K562 treated with DMSO at 1 percent for 48 hours (cell line): ENCODE results near the gene PPP1R18. TPM values are rescaled to one million over a fixed set of nuclear protein-coding genes. Genes with fewer than 3 reads are reported as not detected.

Experiments used
- total RNA-seq: library from RNA; unstranded; fragments of 300-600 nt; gene quantifications from 2 replicates; pipeline ENCODE4 v1.2.3, GENCODE V29; 2022; ENCODE audit warnings: low replicate concordance; ENCODE audit errors: extremely low read depth

Gene PPP1R18, protein sequence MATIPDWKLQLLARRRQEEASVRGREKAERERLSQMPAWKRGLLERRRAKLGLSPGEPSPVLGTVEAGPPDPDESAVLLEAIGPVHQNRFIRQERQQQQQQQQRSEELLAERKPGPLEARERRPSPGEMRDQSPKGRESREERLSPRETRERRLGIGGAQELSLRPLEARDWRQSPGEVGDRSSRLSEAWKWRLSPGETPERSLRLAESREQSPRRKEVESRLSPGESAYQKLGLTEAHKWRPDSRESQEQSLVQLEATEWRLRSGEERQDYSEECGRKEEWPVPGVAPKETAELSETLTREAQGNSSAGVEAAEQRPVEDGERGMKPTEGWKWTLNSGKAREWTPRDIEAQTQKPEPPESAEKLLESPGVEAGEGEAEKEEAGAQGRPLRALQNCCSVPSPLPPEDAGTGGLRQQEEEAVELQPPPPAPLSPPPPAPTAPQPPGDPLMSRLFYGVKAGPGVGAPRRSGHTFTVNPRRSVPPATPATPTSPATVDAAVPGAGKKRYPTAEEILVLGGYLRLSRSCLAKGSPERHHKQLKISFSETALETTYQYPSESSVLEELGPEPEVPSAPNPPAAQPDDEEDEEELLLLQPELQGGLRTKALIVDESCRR
- total RNA-seq: not detected in 2 replicates

DNA sequence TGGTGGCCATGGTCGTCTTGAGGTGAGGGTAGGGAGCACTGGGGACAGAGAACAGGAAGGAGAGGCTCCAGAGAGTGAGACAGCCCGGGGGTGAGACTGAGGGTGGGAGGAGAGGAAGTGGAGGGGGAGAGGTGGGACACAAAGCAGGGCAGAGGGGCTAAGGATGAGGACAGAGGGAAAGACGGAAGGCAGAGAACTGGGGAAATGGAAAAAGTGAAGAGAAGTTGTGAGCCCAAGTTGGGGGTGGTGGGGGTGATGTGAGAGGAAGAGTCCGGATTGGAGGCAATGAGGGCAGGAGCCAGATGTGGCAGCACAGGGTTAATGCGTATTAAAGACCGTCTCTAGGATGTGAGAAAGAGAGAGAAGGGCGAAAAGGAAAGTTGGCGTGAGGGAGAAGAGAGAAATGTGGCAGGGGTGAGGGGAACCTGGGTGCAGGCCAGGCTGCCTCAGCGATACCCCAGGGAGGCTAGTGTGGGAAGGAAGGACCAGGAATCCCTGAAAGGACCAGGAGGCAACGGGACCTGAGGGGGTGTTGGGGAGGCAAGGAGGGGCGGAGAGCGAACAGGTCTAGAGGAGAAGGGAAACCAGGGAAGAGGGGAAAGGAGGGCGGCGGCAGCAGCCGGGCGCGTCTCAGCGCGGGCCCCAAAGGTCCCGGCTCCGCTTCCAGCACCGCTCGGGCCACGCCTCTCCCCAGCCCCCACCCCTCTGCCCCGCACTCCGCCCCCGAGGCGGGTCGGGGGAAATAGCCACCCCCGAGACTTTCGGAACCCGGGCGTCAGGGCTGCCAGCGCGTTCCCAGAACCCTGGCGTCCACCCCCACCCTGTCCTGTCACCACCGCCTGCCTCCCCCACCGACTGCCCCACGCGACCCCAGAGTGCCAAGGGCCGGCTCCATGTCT is at the start of gene PPP1R18:
Gene PPP1R18, minus strand, starts transcription at position 637 of the 899 bp plus-strand sequence. Its CDS starts 627 bp downstream, at position 10.

DNA sequence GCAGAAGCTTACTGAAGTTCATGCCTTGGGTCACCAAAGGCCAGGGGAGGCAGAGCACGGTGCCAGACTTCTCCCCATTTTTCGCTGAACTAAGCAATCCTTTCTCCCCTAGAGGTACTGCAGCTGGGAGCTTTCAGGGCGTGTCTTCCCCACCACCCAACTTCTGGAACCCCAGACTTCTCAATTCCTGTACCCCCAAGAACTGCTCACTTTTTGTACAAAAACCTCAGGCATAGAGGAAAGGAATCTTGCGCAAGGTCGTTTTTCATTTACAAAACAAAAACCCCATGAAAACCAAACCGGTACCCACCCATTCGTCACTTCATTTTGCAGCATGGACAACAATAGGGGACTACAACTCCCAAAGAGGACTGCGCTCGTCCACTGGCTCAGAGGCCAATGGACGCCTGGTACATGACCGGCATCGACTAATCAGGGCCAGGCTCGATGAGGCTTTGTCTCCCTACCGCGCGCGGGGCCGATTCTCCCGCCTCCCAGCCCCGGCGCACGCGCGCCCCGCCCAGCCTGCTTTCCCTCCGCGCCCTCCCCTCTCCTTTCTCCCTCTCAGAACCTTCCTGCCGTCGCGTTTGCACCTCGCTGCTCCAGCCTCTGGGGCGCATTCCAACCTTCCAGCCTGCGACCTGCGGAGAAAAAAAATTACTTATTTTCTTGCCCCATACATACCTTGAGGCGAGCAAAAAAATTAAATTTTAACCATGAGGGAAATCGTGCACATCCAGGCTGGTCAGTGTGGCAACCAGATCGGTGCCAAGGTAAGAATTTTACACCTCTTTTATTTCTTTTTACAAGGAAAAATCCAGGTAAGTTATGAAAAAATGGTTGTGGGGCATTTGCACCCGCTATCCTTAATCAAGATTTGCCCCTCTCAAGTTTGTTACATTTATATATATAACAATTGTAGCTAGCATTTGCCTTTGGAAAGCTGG is 33.6 kb upstream of the PPP1R18 start, which contains the start of gene TUBB:
Gene TUBB, plus strand, starts transcription at position 562 of the 947 bp plus-strand sequence. Its CDS starts 155 bp downstream, at position 717.

GRCh38 chr6:30717129-30717844 is 30.8 kb upstream of the PPP1R18 start, which contains the start of gene MDC1:
Gene MDC1, minus strand, starts transcription at chr6:30717281. Its CDS starts 2,106 bp downstream, at chr6:30715175.

DNA sequence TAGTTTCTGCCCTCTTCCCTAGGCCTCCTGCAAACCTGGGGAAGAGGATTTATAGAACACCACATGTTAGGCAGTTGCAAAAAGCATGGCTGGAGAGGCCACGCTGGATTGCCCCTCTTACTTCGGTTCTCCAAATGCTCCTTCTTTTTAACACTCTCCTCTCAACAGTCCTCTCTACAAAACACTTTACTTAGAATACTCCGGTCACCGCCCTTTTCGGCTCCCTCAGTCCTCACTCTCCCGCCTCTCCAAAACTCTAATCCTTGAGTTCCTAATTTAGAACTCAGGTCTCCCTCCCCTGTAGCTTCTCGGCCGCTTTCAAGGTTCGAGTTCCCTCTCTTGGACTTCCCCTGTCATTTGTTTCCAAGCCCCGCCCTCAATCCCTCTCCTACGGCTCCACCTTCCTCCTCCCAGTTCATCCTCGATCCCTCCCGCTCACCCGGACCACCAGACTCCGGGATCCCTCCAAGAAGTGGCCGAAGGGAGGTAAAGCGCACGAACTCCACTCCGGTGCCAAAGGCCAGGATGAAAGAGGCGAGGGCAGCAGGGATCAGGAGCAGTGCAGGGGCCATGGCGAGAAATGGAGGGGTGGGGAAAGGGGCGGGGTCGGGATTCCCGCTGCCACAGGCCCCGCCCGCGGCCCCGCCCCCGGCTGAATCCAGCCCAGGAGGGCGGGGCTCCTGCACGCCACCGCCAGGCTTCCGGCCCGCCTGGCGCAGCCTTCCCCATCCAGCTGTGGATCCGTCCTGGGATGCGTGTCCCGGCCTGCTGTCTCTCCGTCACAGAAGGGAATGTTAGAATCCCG is 4.2 kb upstream of the PPP1R18 start, which contains the start of gene NRM:
Gene NRM, minus strand, starts transcription at position 582 of the 805 bp plus-strand sequence. Its CDS starts 10 bp downstream, at position 572.

DNA sequence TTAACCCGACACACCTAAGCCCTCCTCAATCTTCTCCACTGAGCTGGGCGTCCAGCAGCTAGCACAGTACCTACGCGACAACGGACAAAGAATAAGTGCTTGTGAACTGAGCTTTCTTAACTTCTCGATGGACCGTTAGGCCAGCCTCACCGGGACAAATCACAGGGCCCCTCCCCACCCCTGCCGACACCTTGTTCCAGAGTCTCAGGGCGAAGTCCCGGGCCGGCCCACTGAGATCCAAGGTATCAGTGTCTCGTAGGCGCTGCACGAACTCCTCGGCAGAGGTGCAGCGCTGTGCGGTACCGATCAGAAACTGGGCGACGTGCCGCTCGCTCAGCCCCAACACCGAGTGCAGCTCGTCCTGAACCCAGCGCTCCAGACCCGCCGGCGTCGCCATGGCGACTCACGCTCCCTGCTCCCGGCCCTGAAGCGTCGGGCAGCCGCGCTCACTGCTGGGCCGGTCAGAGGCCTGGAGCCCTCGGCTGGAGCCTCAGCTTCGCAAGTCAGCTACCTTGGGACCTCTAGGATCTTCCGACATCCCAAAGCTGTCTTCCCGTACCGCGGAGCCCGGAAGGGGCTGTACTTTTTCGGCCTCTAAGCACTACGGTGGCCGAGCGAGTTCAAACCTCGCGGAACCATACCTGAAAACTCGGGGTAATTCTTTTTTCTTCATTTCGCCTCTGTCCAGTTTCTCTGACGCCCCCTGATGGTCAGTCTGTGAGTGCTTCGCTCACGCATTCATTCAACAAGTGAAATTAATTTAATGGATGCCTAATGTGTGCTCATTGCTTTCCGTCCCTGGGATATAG is 13.8 kb downstream of the PPP1R18 start, which contains the start of gene DHX16:
Gene DHX16, minus strand, starts transcription at position 562 of the 809 bp plus-strand sequence. Its CDS starts 165 bp downstream, at position 397.

GRCh38 chr6:30646450-30647241 is 39.8 kb downstream of the PPP1R18 start, which contains the start of gene C6orf136:
Gene C6orf136, plus strand, starts transcription at chr6:30647133. Its CDS starts 99 bp downstream, at chr6:30647232.

DNA sequence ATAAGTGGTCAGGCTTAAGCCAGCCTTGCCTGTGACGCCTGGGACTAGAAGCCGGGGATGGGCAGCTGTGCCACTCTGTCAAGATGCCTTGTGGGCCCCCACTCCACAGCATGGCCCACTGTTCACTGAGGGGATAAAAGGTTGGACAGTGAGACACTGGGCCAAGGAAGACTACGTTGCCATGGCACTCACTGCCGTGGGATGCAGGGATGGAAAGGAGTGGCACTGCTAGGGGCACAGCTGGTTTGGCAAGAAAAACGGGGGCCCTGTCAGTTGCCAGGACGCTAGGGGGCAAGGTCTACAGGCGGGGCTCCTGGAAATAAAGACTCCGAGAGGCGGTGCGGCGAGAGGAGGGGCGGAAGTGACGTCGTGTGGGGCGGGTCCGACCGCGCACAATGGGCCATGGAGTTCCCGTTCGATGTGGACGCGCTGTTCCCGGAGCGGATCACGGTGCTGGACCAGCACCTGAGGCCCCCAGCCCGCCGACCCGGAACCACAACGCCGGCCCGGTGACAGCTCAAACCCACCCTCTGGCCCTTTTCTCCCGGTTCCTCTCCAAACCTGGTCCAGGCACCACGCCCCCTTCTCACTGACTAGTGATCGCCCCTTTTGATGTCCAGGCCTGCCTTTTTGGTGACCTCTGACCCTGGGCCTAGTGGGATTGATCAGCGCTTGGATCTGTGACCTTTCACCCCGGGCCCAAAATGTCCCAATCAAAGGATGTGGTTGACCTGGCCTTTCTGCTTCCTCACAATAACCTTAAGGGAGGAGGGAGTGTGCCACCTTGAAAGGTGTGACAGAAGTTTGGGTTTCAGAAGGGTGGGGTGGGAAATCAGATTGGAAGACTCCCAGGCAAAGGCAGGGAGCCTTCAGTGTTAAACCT is 59.7 kb downstream of the PPP1R18 start, which contains the start of gene ATAT1:
Gene ATAT1, plus strand, starts transcription at position 391 of the 883 bp plus-strand sequence.

Other genes with a start within 250 kb of the PPP1R18 start
- gene HLA-E, start 197.1 kb downstream of the PPP1R18 start, total RNA-seq: not detected in 2 replicates
- gene GNL1, start 130.2 kb downstream of the PPP1R18 start, total RNA-seq: not detected in 2 replicates
- gene PRR3, start 129.3 kb downstream of the PPP1R18 start, total RNA-seq: not detected in 2 replicates
- gene ABCF1, start 115.2 kb downstream of the PPP1R18 start, total RNA-seq: not detected in 2 replicates
- gene PPP1R10, start 69.4 kb downstream of the PPP1R18 start, total RNA-seq: not detected in 2 replicates
- gene MRPS18B, start 68.8 kb downstream of the PPP1R18 start, total RNA-seq: not detected in 2 replicates
- gene ATAT1, start 59.8 kb downstream of the PPP1R18 start, total RNA-seq: not detected in 2 replicates
- gene C6orf136, start 39.5 kb downstream of the PPP1R18 start, total RNA-seq: not detected in 2 replicates
- not detected in 2 replicates for gene DHX16, start 13.6 kb downstream of the PPP1R18 start, total RNA-seq
- gene NRM, start 4.3 kb upstream of the PPP1R18 start, total RNA-seq: not detected in 2 replicates
- gene MDC1, start 30.6 kb upstream of the PPP1R18 start, total RNA-seq: 246 TPM in 1 of 2 replicates, not detected in the other
- 976 and 1,473 TPM in 2 replicates for gene TUBB, start 33.7 kb upstream of the PPP1R18 start, total RNA-seq
- gene FLOT1, start 56.0 kb upstream of the PPP1R18 start, total RNA-seq: 531 TPM in 1 of 2 replicates, not detected in the other
- not detected in 2 replicates for gene IER3, start 57.9 kb upstream of the PPP1R18 start, total RNA-seq
- gene DDR1, start 197.9 kb upstream of the PPP1R18 start, total RNA-seq: not detected in 2 replicates
- not detected in 2 replicates for gene GTF2H4, start 221.6 kb upstream of the PPP1R18 start, total RNA-seq
- 1,268 TPM in 1 of 2 replicates, not detected in the other for gene VARS2, start 227.6 kb upstream of the PPP1R18 start, total RNA-seq
- not detected in 2 replicates for gene SFTA2, start 245.5 kb upstream of the PPP1R18 start, total RNA-seq